Mesothelial cell of epicardium (in vitro differentiated cells): Measurements from ENCODE around the gene ANAPC4. TPM values are rescaled to one million over a fixed set of nuclear protein-coding genes. Genes with fewer than 3 reads are reported as not detected.

Experiments
- DNase-seq, 2 experiments: peaks; one replicate each; pipeline ENCODE4 v3.0.0; 2021; ENCODE audit warnings: low spot score in 2 of 2; ENCODE audit not compliant: unreplicated experiment in 2 of 2
- H3K27ac Mint-ChIP-seq: 2 replicates; pipeline ENCODE4 v1.8.0; 2021; ENCODE audit warnings: mixed read lengths
- H3K27me3 Mint-ChIP-seq: 2 replicates; pipeline ENCODE4 v1.8.0; 2021; ENCODE audit warnings: low read depth, mixed read lengths
- H3K36me3 Mint-ChIP-seq: 2 replicates; pipeline ENCODE4 v1.8.0; 2021; ENCODE audit warnings: mixed read lengths
- H3K4me1 Mint-ChIP-seq: 2 replicates; pipeline ENCODE4 v1.8.0; 2021; ENCODE audit warnings: mixed read lengths
- H3K4me3 Mint-ChIP-seq: 2 replicates; pipeline ENCODE4 v1.8.0; 2021; ENCODE audit warnings: mild to moderate bottlenecking, moderate library complexity, mixed read lengths
- H3K9me3 Mint-ChIP-seq: 2 replicates; pipeline ENCODE4 v1.8.0; 2021; ENCODE audit warnings: mixed read lengths
- CTCF ChIP-seq: fragments of 200-600 bp; sonication (generic); IDR thresholded peaks from one replicate; pipeline ENCODE4 v1.5.0; 2021; ENCODE audit warnings: antibody characterized with exemption; ENCODE audit not compliant: unreplicated experiment
- total RNA-seq: library from RNA; stranded (reverse); gene quantifications from 3 replicates; pipeline ENCODE4 v1.2.1, GENCODE V29; 2021

The ANAPC4 gene
- total RNA-seq, 1 donor from 2014 or later: 35.6 TPM

GRCh38 chr4:25351777-25352416, 25.2 kb upstream of the ANAPC4 start:
- no peak overlapping the region for H3K27ac Mint-ChIP-seq
- no peaks in the 10 kb centered on the region for H3K9me3 Mint-ChIP-seq
- peaks cover 5% of the 10 kb centered on the region for H3K36me3 Mint-ChIP-seq
- no peak for DNase-seq
- H3K4me1 Mint-ChIP-seq: peaks cover 14% of the 10 kb centered on the region
- H3K27me3 Mint-ChIP-seq: no peaks in the 10 kb centered on the region
- no peak overlapping the region for H3K4me3 Mint-ChIP-seq
- no peak for TF ChIP-seq CTCF

GRCh38 chr4:25356068-25356467, 21.0 kb upstream of the ANAPC4 start:
- DNase-seq: no peak
- no peak for TF ChIP-seq CTCF
- Mint-ChIP-seq H3K4me3 (no peak overlapping the region), H3K4me1 (no peaks in the 10 kb centered on the region), H3K36me3 (peaks cover 24% of the 10 kb centered on the region), H3K9me3 (peaks cover 5% of the 10 kb centered on the region), H3K27me3 (no peaks in the 10 kb centered on the region), H3K27ac (no peak overlapping the region)

- H3K36me3 Mint-ChIP-seq: peaks cover 27% of the 10 kb centered on the region
- peaks cover 5% of the 10 kb centered on the region for H3K9me3 Mint-ChIP-seq
- no peaks in the 10 kb centered on the region for H3K4me1 Mint-ChIP-seq
- no peaks in the 10 kb centered on the region for H3K27me3 Mint-ChIP-seq
- TF ChIP-seq CTCF: no peak
- DNase-seq: no peak
- no peak overlapping the region for H3K27ac Mint-ChIP-seq
- H3K4me3 Mint-ChIP-seq: no peak overlapping the region
Measured at GRCh38 chr4:25358515-25359275, 18.4 kb upstream of the ANAPC4 start.

GRCh38 chr4:25361253-25361652, 15.8 kb upstream of the ANAPC4 start:
- Mint-ChIP-seq H3K27ac (no peak overlapping the region), H3K27me3 (no peaks in the 10 kb centered on the region), H3K4me3 (no peak overlapping the region), H3K4me1 (no peaks in the 10 kb centered on the region), H3K36me3 (peaks cover 27% of the 10 kb centered on the region), H3K9me3 (peaks cover 5% of the 10 kb centered on the region)
- no peak for DNase-seq
- TF ChIP-seq CTCF: no peak

GRCh38 chr4:25367004-25367621, 9.9 kb upstream of the ANAPC4 start:
- H3K36me3 Mint-ChIP-seq: peaks cover 2% of the 10 kb centered on the region
- no peaks in the 10 kb centered on the region for H3K27me3 Mint-ChIP-seq
- peak; percentile 76 for TF ChIP-seq CTCF
- H3K4me1 Mint-ChIP-seq: no peaks in the 10 kb centered on the region
- no peak for DNase-seq
- no peak overlapping the region for H3K27ac Mint-ChIP-seq
- H3K4me3 Mint-ChIP-seq: no peak overlapping the region
- H3K9me3 Mint-ChIP-seq: no peaks in the 10 kb centered on the region
